NT2/D1 (cell line): ENCODE data around the gene USP7.

Source experiments
- SUZ12 ChIP-seq: IDR thresholded peaks from 2 replicates; pipeline ENCODE4 v1.6.1; 2011; ENCODE audit not compliant: insufficient read length, insufficient read depth; ENCODE audit errors: extremely low read depth
- YY1 ChIP-seq: IDR thresholded peaks from 2 replicates; pipeline ENCODE4 v1.6.1; 2011; ENCODE audit not compliant: insufficient read length, insufficient read depth
- ZNF274 ChIP-seq: IDR thresholded peaks from 2 replicates; pipeline ENCODE4 v1.6.1; 2011; ENCODE audit warnings: mild to moderate bottlenecking, low read depth, low read length

DNA sequence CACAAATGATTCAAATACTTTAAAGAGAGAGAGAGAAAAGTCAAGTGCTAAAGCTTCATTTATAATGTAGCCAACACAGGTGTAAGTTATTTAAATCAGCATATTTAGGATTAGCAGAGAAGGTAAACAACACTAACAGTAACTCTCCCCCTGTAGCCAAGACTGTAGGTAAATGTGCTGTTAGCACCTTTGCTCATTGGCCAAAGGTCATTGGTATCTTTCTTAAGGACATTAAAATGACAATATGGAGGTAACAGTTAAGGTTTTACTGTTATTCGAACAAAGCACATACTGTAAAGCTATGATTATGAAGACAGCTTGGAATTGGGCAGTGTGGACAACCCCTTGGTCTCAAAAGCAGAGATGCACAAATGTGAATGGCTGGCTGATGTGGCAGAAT is 52.9 kb downstream of the USP7 start:
- TF ChIP-seq SUZ12 (no peak), ZNF274 (no peak), YY1 (no peak)
